Endothelial cell of umbilical vein (primary cell): Measurements from ENCODE around the gene EHF. TPM values are rescaled to one million over a fixed set of nuclear protein-coding genes. Genes with fewer than 3 reads are reported as not detected.

Source experiments
- BruUV-seq: library from RNA; stranded (reverse); fragments of 400-500 nt; replicated peaks from 2 replicates; lab custom pipeline; 2021; lab: Mats Ljungman, UMichigan
- CTCF ChIA-PET: fragments of 300-600, 350-600 bp; sonication (Branson Sonifier 250); formaldehyde crosslinking; loops from one replicate; lab custom pipeline; 2021; ENCODE audit warnings: antibody characterized with exemption, inconsistent platforms; lab: Charles Lee
- POLR2A ChIA-PET: fragments of 300-600, 350-600 bp; sonication (Branson Sonifier 250); formaldehyde crosslinking; loops from one replicate; lab custom pipeline; 2021; ENCODE audit warnings: antibody characterized with exemption, inconsistent platforms; lab: Charles Lee
- DNase-seq: peaks from one replicate; pipeline ENCODE4 v3.0.0-alpha.2; 2011; ENCODE audit warnings: low read depth, low spot score
- FAIRE-seq: peaks from 2 replicates; lab custom pipeline; 2011; peaks lifted over from hg19 to GRCh38; lab: Jason Lieb, UNC
- H2AFZ ChIP-seq: 2 replicates; pipeline ENCODE4 v1.6.0; 2012; ENCODE audit warnings: low read depth, low read length, control low read depth, inconsistent platforms
- H3K27ac ChIP-seq: 2 replicates; pipeline ENCODE4 v1.5.1; 2011; ENCODE audit warnings: low read depth, mild to moderate bottlenecking, control low read depth, low read length, moderate library complexity; ENCODE audit not compliant: insufficient read depth
- H3K27me3 ChIP-seq, 2 experiments: 2 replicates each; pipeline versions ENCODE4 v1.6.0 to v1.6.1; 2011; ENCODE audit warnings: low read length in 2 of 2, mixed read lengths in 1 of 2; ENCODE audit not compliant: control insufficient read depth in 2 of 2, insufficient read depth in 2 of 2
- H3K36me3 ChIP-seq, 2 experiments: 2 replicates in 1 of 2; 3 replicates in 1 of 2; pipeline ENCODE4 v1.5.1; 2011; ENCODE audit warnings: low read length in 2 of 2, mild to moderate bottlenecking in 1 of 2, moderate library complexity in 1 of 2; ENCODE audit not compliant: control insufficient read depth in 2 of 2, insufficient read depth in 2 of 2; ENCODE audit errors: extremely low read depth in 1 of 2
- H3K4me1 ChIP-seq: 3 replicates; pipeline ENCODE4 v1.5.1; 2011; ENCODE audit warnings: mild to moderate bottlenecking, low read length; ENCODE audit not compliant: control insufficient read depth, insufficient read depth; ENCODE audit errors: extremely low read depth
- H3K4me2 ChIP-seq: 2 replicates; pipeline ENCODE4 v1.6.1; 2011; ENCODE audit warnings: low read length, control low read depth, mixed read lengths; ENCODE audit not compliant: insufficient read depth
- H3K4me3 ChIP-seq, 3 experiments: fragments of 200-600 bp in 1 of 3; sonication (generic), shearing (Covaris generic) in 1 of 3; replicated peaks in 1 of 3; 2 replicates each; pipeline ENCODE4 v1.5.1; 2011 to 2016; ENCODE audit warnings: control low read depth in 3 of 3, low read length in 3 of 3, mild to moderate bottlenecking in 2 of 3, inconsistent platforms in 1 of 3, low read depth in 1 of 3, moderate library complexity in 1 of 3; ENCODE audit not compliant: insufficient read depth in 1 of 3
- H3K79me2 ChIP-seq: 2 replicates; pipeline ENCODE4 v1.6.0; 2012; ENCODE audit warnings: low read length, inconsistent platforms; ENCODE audit not compliant: control insufficient read depth, insufficient read depth
- H3K9ac ChIP-seq: replicated peaks from 2 replicates; pipeline ENCODE3; 2011; ENCODE audit warnings: low read length, control low read depth; ENCODE audit not compliant: insufficient read depth; ENCODE audit errors: extremely low read depth
- H3K9me1 ChIP-seq: replicated peaks from 3 replicates; pipeline ENCODE4 v1.6.0; 2011; ENCODE audit warnings: mild to moderate bottlenecking, low read length; ENCODE audit not compliant: control insufficient read depth, insufficient read depth; ENCODE audit errors: extremely low read depth
- H3K9me3 ChIP-seq: replicated peaks from 2 replicates; pipeline ENCODE4 v1.5.1; 2012; ENCODE audit warnings: low read length, inconsistent platforms; ENCODE audit not compliant: control insufficient read depth, insufficient read depth
- H4K20me1 ChIP-seq: replicated peaks from 2 replicates; pipeline ENCODE3; 2011; ENCODE audit warnings: mild to moderate bottlenecking, low read length; ENCODE audit not compliant: control insufficient read depth, insufficient read depth; ENCODE audit errors: extremely low read depth
- CTCF ChIP-seq, 2 donors: IDR thresholded peaks; 1 replicate in 1 of 2; 2 replicates in 1 of 2; pipeline ENCODE4 v1.5.1; 2011; ENCODE audit warnings: low read length in 2 of 2, mild to moderate bottlenecking in 2 of 2, moderate library complexity in 2 of 2, control low read depth in 1 of 2, inconsistent platforms in 1 of 2, low read depth in 1 of 2; ENCODE audit not compliant: insufficient read depth in 1 of 2; ENCODE audit errors: extremely low read depth in 1 of 2
- EZH2 ChIP-seq: IDR thresholded peaks from 2 replicates; pipeline ENCODE4 v1.6.1; 2012; ENCODE audit warnings: borderline replicate concordance, low read depth, mild to moderate bottlenecking, moderate library complexity, low read length, inconsistent platforms; ENCODE audit not compliant: severe bottlenecking
- GATA2 ChIP-seq: IDR thresholded peaks from 2 replicates; pipeline ENCODE4 v1.7.0; 2011; ENCODE audit warnings: low read depth, mild to moderate bottlenecking, moderate library complexity, mixed read lengths, low read length; ENCODE audit not compliant: insufficient read length, insufficient read depth
- JUN ChIP-seq: IDR thresholded peaks from 2 replicates; pipeline ENCODE4 v1.6.1; 2011; ENCODE audit warnings: borderline replicate concordance, low read depth; ENCODE audit not compliant: insufficient read length, insufficient read depth
- MYC ChIP-seq: IDR thresholded peaks from one replicate; pipeline ENCODE4 v1.6.1; 2011; ENCODE audit warnings: mild to moderate bottlenecking, low read depth, low read length
- POLR2AphosphoS5 ChIP-seq: IDR thresholded peaks from 2 replicates; pipeline ENCODE4 v1.6.1; 2012; ENCODE audit warnings: low read depth, mild to moderate bottlenecking, control low read depth, low read length, moderate library complexity; ENCODE audit not compliant: insufficient read depth
- dilution Hi-C: fragments of 300-500 bp; cut with MboI; formaldehyde crosslinking; loops from one replicate; pipeline ENCODE4 v1.15.0; 2019; ENCODE audit warnings: low sequenced_read_pairs; ENCODE audit not compliant: extremely low pct_ligation_motif_present
- intact Hi-C: fragments of 100-400 bp; cut with micrococcal nuclease; formaldehyde crosslinking; loops from one replicate; pipeline ENCODE4 v1.10.0; 2022
- polyA plus RNA-seq, 4 experiments: library from polyadenylated mRNA; depleted of rRNA in 3 of 4; stranded (reverse) in 3 of 4; unstranded in 1 of 4; fragments of >200 nt; gene quantifications; 2 replicates each; pipeline versions ENCODE4 v1.2.1 to v1.2.3, GENCODE V29; 2011 to 2012; ENCODE audit warnings: missing spikeins in 1 of 4
- total RNA-seq: library from RNA; stranded (reverse); gene quantifications from 2 replicates; pipeline ENCODE4 v1.2.3, GENCODE V29; 2021

EHF gene
- total and polyA plus RNA-seq, 2 donors (not counting 3 experiments of a cell fraction or from before 2014, with no cell fraction given) = not detected

DNA sequence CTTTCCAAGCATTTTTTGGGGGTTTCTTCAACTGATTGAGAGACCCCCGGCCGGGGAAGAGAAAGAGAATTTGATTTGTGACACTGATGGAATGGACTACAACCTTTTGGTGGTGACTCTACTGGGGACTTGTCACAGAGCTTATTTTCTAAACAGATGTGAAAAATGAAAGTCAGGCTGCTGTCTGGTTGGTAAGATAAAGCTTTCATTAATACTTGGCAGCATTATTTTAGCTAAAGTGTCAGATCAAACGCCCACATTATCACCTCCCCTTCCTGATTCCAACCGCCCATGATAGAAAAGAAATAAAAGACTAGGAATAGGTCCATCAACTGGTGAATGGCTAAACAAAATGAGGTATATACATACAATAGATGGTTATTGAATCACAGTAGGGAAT is 45.6 kb upstream of the EHF start:
- FAIRE-seq (no peak), DNase-seq (no peak)
- H3K27ac ChIP-seq = no peak overlapping the region
- no peaks in the 10 kb centered on the region for H4K20me1 ChIP-seq
- H3K4me3 ChIP-seq = no peak overlapping the region
- ChIA-PET CTCF (interaction anchor here (1.4 kb wide), 1 partner anchor 13 kb away, joined by 3 read pairs; no protein-coding TSS in a partner anchor), POLR2A (no interaction called here)
- no peak overlapping the region for H2AFZ ChIP-seq
- no peaks in the 10 kb centered on the region for H3K9me3 ChIP-seq
- dilution Hi-C loops = no loop called here
- peaks cover 8 to 31% of the 10 kb centered on the region in 2 experiments for H3K27me3 ChIP-seq
- H3K36me3 ChIP-seq = no peaks in the 10 kb centered on the region
- H3K9me1 ChIP-seq = no peaks in the 10 kb centered on the region
- intact Hi-C loops = no loop called here
- no peak overlapping the region for H3K4me2 ChIP-seq
- TF ChIP-seq EZH2 (peak; percentile 29), CTCF (IDR thresholded peaks at IDR 0.05; ENCODE audit: extremely low read depth in 1 of 2, insufficient read depth in 1 of 2, low read depth in 1 of 2, low read length in 2 of 2) (no peak), GATA2 (no peak), MYC (no peak)
- H3K4me1 ChIP-seq = no peaks in the 10 kb centered on the region
- H3K79me2 ChIP-seq = no peaks in the 10 kb centered on the region
- H3K9ac ChIP-seq = no peak overlapping the region
- BruUV-seq = no TSS peak

- no peaks in the 10 kb centered on the region for H3K79me2 ChIP-seq
- FAIRE-seq (no peak), DNase-seq (no peak)
- POLR2A ChIA-PET = no interaction called here
- no peaks in the 10 kb centered on the region for H3K9me1 ChIP-seq
- TF ChIP-seq JUN (no peak), POLR2AphosphoS5 (no peak)
- no peaks in the 10 kb centered on the region for H3K9me3 ChIP-seq
- H3K27me3 ChIP-seq = peaks cover 10 to 34% of the 10 kb centered on the region in 2 experiments
- CTCF ChIA-PET = interaction anchor here (1.4 kb wide), 1 partner anchor 13 kb away, joined by 3 read pairs; no protein-coding TSS in a partner anchor
- H3K36me3 ChIP-seq = no peaks in the 10 kb centered on the region
- no peaks in the 10 kb centered on the region for H4K20me1 ChIP-seq
- intact Hi-C loops = no loop called here
- no peak overlapping the region for H3K9ac ChIP-seq
- H3K4me3 ChIP-seq = no peak overlapping the region
- no peaks in the 10 kb centered on the region for H3K4me1 ChIP-seq
- no peak overlapping the region for H2AFZ ChIP-seq
- BruUV-seq = no TSS peak
- H3K4me2 ChIP-seq = no peak overlapping the region
- no peak overlapping the region for H3K27ac ChIP-seq
- dilution Hi-C loops = no loop called here
These were observed 45.2 kb upstream of the EHF start for GRCh38 chr11:34575671-34576070.
